Keratinocyte (primary cell): Measurements from ENCODE around the gene PKP2. TPM values are rescaled to one million over a fixed set of nuclear protein-coding genes. Genes with fewer than 3 reads are reported as not detected.

Experiments used
- DNase-seq: peaks from one replicate; pipeline ENCODE4 v3.0.0-alpha.2; 2011; ENCODE audit warnings: low read depth, missing footprints, low spot score
- FAIRE-seq: peaks from 2 replicates; lab custom pipeline; 2011; peaks lifted over from hg19 to GRCh38; lab: Jason Lieb, UNC
- H2AFZ ChIP-seq: 2 replicates; pipeline ENCODE4 v1.6.0; 2012; ENCODE audit warnings: low read length, control low read depth, inconsistent platforms; ENCODE audit not compliant: control insufficient read depth
- H3K27ac ChIP-seq: 2 replicates; pipeline ENCODE4 v1.5.1; 2011; ENCODE audit warnings: low read length; ENCODE audit not compliant: control insufficient read depth, insufficient read depth
- H3K27me3 ChIP-seq: 3 replicates; pipeline ENCODE4 v1.6.0; 2011; ENCODE audit warnings: low read length; ENCODE audit not compliant: control insufficient read depth, insufficient read depth; ENCODE audit errors: extremely low read depth
- H3K36me3 ChIP-seq, 2 experiments: 2 replicates in 1 of 2; 3 replicates in 1 of 2; pipeline ENCODE4 v1.5.1; 2011; ENCODE audit warnings: low read length in 2 of 2, mild to moderate bottlenecking in 1 of 2; ENCODE audit not compliant: control insufficient read depth in 2 of 2, insufficient read depth in 2 of 2; ENCODE audit errors: extremely low read depth in 1 of 2
- H3K4me1 ChIP-seq: 3 replicates; pipeline ENCODE4 v1.5.1; 2011; ENCODE audit warnings: low read length; ENCODE audit not compliant: control insufficient read depth, insufficient read depth; ENCODE audit errors: extremely low read depth
- H3K4me2 ChIP-seq: 3 replicates; pipeline ENCODE4 v1.6.0; 2011; ENCODE audit warnings: low read depth, low read length; ENCODE audit not compliant: control insufficient read depth, insufficient read depth; ENCODE audit errors: extremely low read depth
- H3K4me3 ChIP-seq, 3 experiments: fragments of 200-600 bp in 1 of 3; sonication (generic) in 1 of 3; 2 replicates in 2 of 3; 3 replicates in 1 of 3; pipeline ENCODE4 v1.5.1; 2011 to 2016; ENCODE audit warnings: low read length in 3 of 3, mild to moderate bottlenecking in 3 of 3, control low read depth in 2 of 3, inconsistent platforms in 1 of 3, low read depth in 1 of 3, mixed read lengths in 1 of 3, mixed run types in 1 of 3, moderate library complexity in 1 of 3; ENCODE audit not compliant: control insufficient read depth in 2 of 3, insufficient read depth in 2 of 3; ENCODE audit errors: extremely low read depth in 1 of 3
- H3K79me2 ChIP-seq: 2 replicates; pipeline ENCODE4 v1.6.0; 2012; ENCODE audit warnings: low read length; ENCODE audit not compliant: control insufficient read depth, insufficient read depth
- H3K9ac ChIP-seq: 3 replicates; pipeline ENCODE4 v1.6.0; 2011; ENCODE audit warnings: low read length; ENCODE audit not compliant: control insufficient read depth, insufficient read depth; ENCODE audit errors: extremely low read depth
- H3K9me1 ChIP-seq: 3 replicates; pipeline ENCODE4 v1.6.0; 2011; ENCODE audit warnings: low read length; ENCODE audit not compliant: control insufficient read depth, insufficient read depth; ENCODE audit errors: extremely low read depth
- H3K9me3 ChIP-seq: 2 replicates; pipeline ENCODE4 v1.5.1; 2012; ENCODE audit warnings: low read depth, low read length; ENCODE audit not compliant: control insufficient read depth
- H4K20me1 ChIP-seq: 3 replicates; pipeline ENCODE4 v1.6.0; 2011; ENCODE audit warnings: low read length; ENCODE audit not compliant: control insufficient read depth, insufficient read depth; ENCODE audit errors: extremely low read depth
- EZH2 ChIP-seq: IDR thresholded peaks from one replicate; pipeline ENCODE4 v1.6.1; 2012; ENCODE audit warnings: inconsistent platforms, mild to moderate bottlenecking, low read length, moderate library complexity
- dilution Hi-C: fragments of 300-500 bp; cut with MboI; formaldehyde crosslinking; loops from one replicate; pipeline ENCODE4 v1.7.0; 2020; ENCODE audit warnings: low sequenced_read_pairs; ENCODE audit not compliant: extremely low pct_ligation_motif_present
- polyA plus RNA-seq, 5 experiments: library from polyadenylated mRNA; depleted of rRNA in 3 of 5; stranded (reverse) in 3 of 5; stranded (forward) in 1 of 5; unstranded in 1 of 5; fragments of >200 nt; gene quantifications; 1 replicate in 1 of 5; 2 replicates in 3 of 5; 3 replicates in 1 of 5; pipeline versions ENCODE4 v1.2.1 to v1.2.3, GENCODE V29; 2011 to 2012; ENCODE audit warnings: missing spikeins in 2 of 5, low read depth in 1 of 5, low replicate concordance in 1 of 5
- TF ChIP-seq, protein P1 (sequence below), 3 experiments: IDR thresholded peaks in 1 of 3; conservative IDR thresholded peaks in 1 of 3; optimal IDR thresholded peaks in 1 of 3; 2 replicates in 2 of 3; 3 replicates in 1 of 3; pipeline versions ENCODE3 to v1.5.1; 2011; ENCODE audit warnings: low read length in 3 of 3, mild to moderate bottlenecking in 3 of 3, moderate library complexity in 2 of 3, control low read depth in 1 of 3, inconsistent platforms in 1 of 3; ENCODE audit not compliant: insufficient read depth in 2 of 3; ENCODE audit errors: extremely low read depth in 1 of 3

The PKP2 gene
- polyA plus RNA-seq, 1 donor (not counting 4 experiments of a cell fraction or from before 2014, with no cell fraction given) = 50.4 TPM

- H3K4me1 ChIP-seq = peaks cover 25% of the 10 kb centered on the region
- DNase-seq = no peak
- no peak for FAIRE-seq
- H3K27ac ChIP-seq = no peak overlapping the region
- no peak overlapping the region for H3K9ac ChIP-seq
- H3K4me2 ChIP-seq = no peak overlapping the region
- no peaks in the 10 kb centered on the region for H3K9me1 ChIP-seq
- no peak overlapping the region for H3K4me3 ChIP-seq
- TF ChIP-seq, protein P1, sequence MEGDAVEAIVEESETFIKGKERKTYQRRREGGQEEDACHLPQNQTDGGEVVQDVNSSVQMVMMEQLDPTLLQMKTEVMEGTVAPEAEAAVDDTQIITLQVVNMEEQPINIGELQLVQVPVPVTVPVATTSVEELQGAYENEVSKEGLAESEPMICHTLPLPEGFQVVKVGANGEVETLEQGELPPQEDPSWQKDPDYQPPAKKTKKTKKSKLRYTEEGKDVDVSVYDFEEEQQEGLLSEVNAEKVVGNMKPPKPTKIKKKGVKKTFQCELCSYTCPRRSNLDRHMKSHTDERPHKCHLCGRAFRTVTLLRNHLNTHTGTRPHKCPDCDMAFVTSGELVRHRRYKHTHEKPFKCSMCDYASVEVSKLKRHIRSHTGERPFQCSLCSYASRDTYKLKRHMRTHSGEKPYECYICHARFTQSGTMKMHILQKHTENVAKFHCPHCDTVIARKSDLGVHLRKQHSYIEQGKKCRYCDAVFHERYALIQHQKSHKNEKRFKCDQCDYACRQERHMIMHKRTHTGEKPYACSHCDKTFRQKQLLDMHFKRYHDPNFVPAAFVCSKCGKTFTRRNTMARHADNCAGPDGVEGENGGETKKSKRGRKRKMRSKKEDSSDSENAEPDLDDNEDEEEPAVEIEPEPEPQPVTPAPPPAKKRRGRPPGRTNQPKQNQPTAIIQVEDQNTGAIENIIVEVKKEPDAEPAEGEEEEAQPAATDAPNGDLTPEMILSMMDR (optimal IDR thresholded peaks at IDR 0.05 in 1 of 3, IDR thresholded peaks at IDR 0.05 in 1 of 3, conservative IDR thresholded peaks at IDR 0.05 in 1 of 3; ENCODE audit: extremely low read depth in 1 of 3, insufficient read depth in 2 of 3, low read length in 3 of 3) = no peak
- no peak for TF ChIP-seq EZH2
- no peaks in the 10 kb centered on the region for H3K9me3 ChIP-seq
- H4K20me1 ChIP-seq = no peaks in the 10 kb centered on the region
- dilution Hi-C loops = no loop called here
- H3K36me3 ChIP-seq = peaks cover 4 to 6% of the 10 kb centered on the region in 2 experiments
- H3K79me2 ChIP-seq = peaks cover 94% of the 10 kb centered on the region
- H3K27me3 ChIP-seq = no peaks in the 10 kb centered on the region
- H2AFZ ChIP-seq = no peak overlapping the region
Observed at GRCh38 chr12:32887058-32887457, 9.5 kb downstream of the PKP2 start.

DNA sequence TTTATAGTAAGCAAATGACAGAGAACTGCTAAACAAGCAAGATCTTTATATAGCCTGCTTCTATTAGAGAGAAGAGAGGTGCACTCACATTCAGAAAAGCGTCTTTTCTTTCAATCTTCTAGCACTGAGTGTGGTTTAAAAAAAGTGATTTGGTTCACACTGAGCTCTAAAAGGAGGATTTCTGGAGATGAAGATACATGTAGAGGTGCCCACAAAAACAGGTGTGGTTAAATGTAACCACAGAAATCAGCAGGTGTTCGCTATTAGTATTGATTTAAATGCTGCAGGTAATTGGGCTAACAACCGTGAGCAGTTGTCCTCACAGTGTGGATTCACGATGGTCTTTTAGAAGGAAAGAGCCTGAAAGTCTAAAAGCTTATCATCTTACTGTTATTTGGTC, 10.7 kb downstream of the PKP2 start:
- peaks cover 4 to 6% of the 10 kb centered on the region in 2 experiments for H3K36me3 ChIP-seq
- dilution Hi-C loops = no loop called here
- DNase-seq = no peak

More for the DNA sequence above, 10.7 kb downstream of the PKP2 start:
- Histone ChIP-seq H3K79me2 (peaks cover 93% of the 10 kb centered on the region), H2AFZ (no peak overlapping the region), H3K4me2 (no peak overlapping the region), H4K20me1 (no peaks in the 10 kb centered on the region), H3K4me1 (peaks cover 14% of the 10 kb centered on the region), H3K27me3 (no peaks in the 10 kb centered on the region), H3K9ac (no peak overlapping the region), H3K9me3 (no peaks in the 10 kb centered on the region), H3K4me3 (no peak overlapping the region), H3K27ac (no peak overlapping the region), H3K9me1 (no peaks in the 10 kb centered on the region)
- FAIRE-seq = no peak
- TF ChIP-seq EZH2 = no peak
- TF ChIP-seq, protein P1 (optimal IDR thresholded peaks at IDR 0.05 in 1 of 3, IDR thresholded peaks at IDR 0.05 in 1 of 3, conservative IDR thresholded peaks at IDR 0.05 in 1 of 3; ENCODE audit: extremely low read depth in 1 of 3, insufficient read depth in 2 of 3, low read length in 3 of 3) = no peak
